HepG2 (cell line): Measurements from ENCODE around the gene SLC39A2. TPM values are rescaled to one million over a fixed set of nuclear protein-coding genes. Genes with fewer than 3 reads are reported as not detected.

Experiments
- ATAC-seq: fragments of 200-7000 bp; cut with Tn5 transposase; 3 replicates; pipeline ENCODE4 v1.9.1; 2020; ENCODE audit warnings: mild to moderate bottlenecking, moderate library complexity
- BruUV-seq: library from RNA; stranded (reverse); fragments of 400-500 nt; replicated peaks from 2 replicates; lab custom pipeline; 2021; lab: Mats Ljungman, UMichigan
- CTCF ChIA-PET: fragments of 300-600 bp; formaldehyde crosslinking; extraction: SDS; loops from one replicate; lab custom pipeline; 2021; ENCODE audit warnings: low total read pairs, inconsistent platforms, low intra/inter-chr PET ratio; lab: Yijun Ruan, JAX
- POLR2A ChIA-PET: fragments of 350-600 bp; sonication (Branson Sonifier 250); formaldehyde crosslinking; loops from one replicate; lab custom pipeline; 2020; ENCODE audit warnings: antibody characterized with exemption, inconsistent platforms; lab: Yijun Ruan, JAX
- DNase-seq: peaks from one replicate; pipeline ENCODE4 v3.0.0-alpha.2; 2015; ENCODE audit warnings: low spot score
- FAIRE-seq: peaks from 3 replicates; lab custom pipeline; 2011; peaks lifted over from hg19 to GRCh38; lab: Jason Lieb, UNC
- H2AFZ ChIP-seq: one replicate; pipeline ENCODE4 v1.6.1; 2011; ENCODE audit warnings: low read length, inconsistent platforms
- H3K27ac ChIP-seq: fragments of 300-600 bp; 3 replicates; pipeline ENCODE4 v1.8.0; 2011; ENCODE audit warnings: mixed run types, mild to moderate bottlenecking, mixed read lengths, low read length, inconsistent platforms; ENCODE audit not compliant: insufficient read depth; ENCODE audit errors: extremely low read length
- H3K27me3 ChIP-seq, 2 experiments: fragments of 200-600 bp in 1 of 2; 2 replicates in 1 of 2; 3 replicates in 1 of 2; pipeline versions ENCODE4 v1.6.0 to v1.8.0; 2011; ENCODE audit warnings: low read length in 2 of 2, mild to moderate bottlenecking in 2 of 2, moderate library complexity in 2 of 2, inconsistent platforms in 1 of 2; ENCODE audit not compliant: insufficient read depth in 2 of 2, control insufficient read depth in 1 of 2
- H3K36me3 ChIP-seq, 2 experiments: fragments of 200-600 bp in 1 of 2; replicated peaks in 1 of 2; 2 replicates in 1 of 2; 3 replicates in 1 of 2; pipeline versions ENCODE4 v1.5.1 to v1.8.0; 2011; ENCODE audit warnings: low read length in 2 of 2, inconsistent platforms in 1 of 2; ENCODE audit not compliant: insufficient read depth in 2 of 2, control insufficient read depth in 1 of 2
- H3K4me1 ChIP-seq: 2 replicates; pipeline ENCODE4 v1.5.1; 2012; ENCODE audit warnings: low read length, inconsistent platforms; ENCODE audit not compliant: insufficient read depth
- H3K4me2 ChIP-seq: 2 replicates; pipeline ENCODE4 v1.6.0; 2011; ENCODE audit warnings: low read depth, low read length, inconsistent platforms
- H3K4me3 ChIP-seq, 3 experiments: fragments of 200-600 bp in 1 of 3; sonication (generic), shearing (Covaris generic) in 1 of 3; replicated peaks in 1 of 3; 2 replicates each; pipeline ENCODE4 v1.5.1; 2011 to 2016; ENCODE audit warnings: low read length in 3 of 3, inconsistent platforms in 2 of 3, low read depth in 2 of 3, mild to moderate bottlenecking in 2 of 3, control low read depth in 1 of 3, mixed read lengths in 1 of 3; ENCODE audit not compliant: insufficient read depth in 1 of 3
- H3K79me2 ChIP-seq: one replicate; pipeline ENCODE4 v1.6.1; 2011; ENCODE audit warnings: low read length, inconsistent platforms; ENCODE audit not compliant: insufficient read depth
- H3K9ac ChIP-seq: 2 replicates; pipeline ENCODE4 v1.6.0; 2011; ENCODE audit warnings: mild to moderate bottlenecking, low read depth, low read length, inconsistent platforms; ENCODE audit not compliant: insufficient read depth
- H3K9me3 ChIP-seq: 2 replicates; pipeline ENCODE4 v1.5.1; 2012; ENCODE audit warnings: mild to moderate bottlenecking, low read length
- H4K20me1 ChIP-seq: 2 replicates; pipeline ENCODE4 v1.6.0; 2011; ENCODE audit warnings: inconsistent platforms, mild to moderate bottlenecking, low read length, moderate library complexity; ENCODE audit not compliant: insufficient read depth
- HNRNPLL ChIP-seq: fragments of 200-400 bp; formaldehyde crosslinking; IDR thresholded peaks from 2 replicates; pipeline ENCODE4 v1.6.1; 2017; ENCODE audit warnings: mild to moderate bottlenecking, low read depth, low read length; ENCODE audit not compliant: poor library complexity, severe bottlenecking
- KMT2A ChIP-seq: sonication (generic); formaldehyde crosslinking; IDR thresholded peaks from 2 replicates; pipeline ENCODE4 v1.4.0; 2020; ENCODE audit warnings: missing genetic modification reagents
- ZNF652 ChIP-seq: IDR thresholded peaks from 2 replicates; pipeline ENCODE4 v1.6.1; 2016; ENCODE audit warnings: low read depth, borderline replicate concordance
- ZNF7 ChIP-seq: IDR thresholded peaks from 2 replicates; pipeline ENCODE4 v1.6.1; 2016; ENCODE audit warnings: missing biosample characterization, missing genetic modification reagents
- WGBS: methylation state at CpG from one replicate; pipeline ENCODE4 v1.1.6; 2017; ENCODE audit warnings: low lambda C conversion rate; 5-methylcytosine and 5-hydroxymethylcytosine counted together
- in situ Hi-C: cut with HindIII; loops from 2 replicates; pipeline ENCODE4 v1.10.0; 2017; ENCODE audit warnings: low pct_unique_long_range_greater_than_20kb; ENCODE audit not compliant: extremely low pct_ligation_motif_present
- intact Hi-C: fragments of 100-400 bp; cut with micrococcal nuclease; formaldehyde crosslinking; loops from one replicate; pipeline ENCODE4 v1.10.0; 2022; ENCODE audit not compliant: unreplicated experiment
- polyA plus RNA-seq, 8 experiments: library from polyadenylated mRNA; depleted of rRNA in 3 of 8; stranded (reverse) in 7 of 8; unstranded in 1 of 8; fragments of >200 nt; fragmentation: Illumina TruSeq in 4 of 8; extraction: Trizol in 4 of 8; gene quantifications; 2 replicates each; pipeline versions ENCODE4 v1.2.1 to v1.2.3, GENCODE V29; 2011 to 2016; ENCODE audit warnings: low read depth in 4 of 8, missing spikeins in 1 of 8, mixed read lengths in 1 of 8; ENCODE audit not compliant: insufficient read depth in 1 of 8
- total RNA-seq, 5 experiments: library from RNA; depleted of rRNA; stranded (reverse); fragments of >200 nt; fragmentation: Illumina TruSeq; extraction: Trizol; gene quantifications; 2 replicates each; pipeline ENCODE4 v1.2.3, GENCODE V29; 2016; ENCODE audit warnings: low read depth in 1 of 5
- TF ChIP-seq, protein P1 (sequence below): IDR thresholded peaks from 2 replicates; pipeline ENCODE4 v1.6.1; 2016; ENCODE audit warnings: low read depth, control low read depth
- TF ChIP-seq, protein P2 (sequence below): sonication (generic); formaldehyde crosslinking; IDR thresholded peaks from 2 replicates; pipeline ENCODE4 v1.5.0; 2020; ENCODE audit warnings: mild to moderate bottlenecking, missing genetic modification reagents, borderline replicate concordance
- TF ChIP-seq, protein P3 (sequence below): sonication (generic); formaldehyde crosslinking; IDR thresholded peaks from 2 replicates; pipeline ENCODE4 v1.5.0; 2020; ENCODE audit warnings: mild to moderate bottlenecking, missing genetic modification reagents

SLC39A2 gene
- total and polyA plus RNA-seq, 2 of the 13 experiments (the other 11 are each of a cell fraction or from before 2014, with no cell fraction given): 0.08 to 0.11 TPM

DNA sequence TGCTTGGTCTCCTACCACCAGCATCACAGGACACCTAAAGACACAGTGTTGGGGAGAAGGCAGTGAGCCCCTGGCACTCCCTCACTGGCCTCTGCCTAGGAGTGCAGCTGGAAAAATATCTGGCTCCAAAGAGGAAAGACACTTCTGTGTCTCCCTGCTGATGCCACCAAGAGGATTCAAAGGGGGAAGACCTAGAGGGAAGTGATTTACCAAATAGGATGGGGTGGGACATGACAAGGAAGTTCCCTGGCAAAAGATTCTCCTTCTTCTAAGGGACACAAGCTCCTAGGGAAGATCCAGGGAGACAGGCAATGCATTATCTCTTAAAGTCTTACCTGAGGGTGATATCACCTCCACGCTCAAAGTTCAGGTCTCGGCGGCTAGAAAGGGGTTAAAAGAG is 19.7 kb downstream of the SLC39A2 start:
- Histone ChIP-seq H3K36me3 (peaks cover 35 to 51% of the 10 kb centered on the region in 2 experiments), H3K4me1 (peaks cover 38% of the 10 kb centered on the region)
- TF ChIP-seq ZNF652 (CRISPR knock-in tag): no peak
- no peak for TF ChIP-seq KMT2A (CRISPR knock-in tag)
- no peak for TF ChIP-seq ZNF7
- TF ChIP-seq, protein P1, sequence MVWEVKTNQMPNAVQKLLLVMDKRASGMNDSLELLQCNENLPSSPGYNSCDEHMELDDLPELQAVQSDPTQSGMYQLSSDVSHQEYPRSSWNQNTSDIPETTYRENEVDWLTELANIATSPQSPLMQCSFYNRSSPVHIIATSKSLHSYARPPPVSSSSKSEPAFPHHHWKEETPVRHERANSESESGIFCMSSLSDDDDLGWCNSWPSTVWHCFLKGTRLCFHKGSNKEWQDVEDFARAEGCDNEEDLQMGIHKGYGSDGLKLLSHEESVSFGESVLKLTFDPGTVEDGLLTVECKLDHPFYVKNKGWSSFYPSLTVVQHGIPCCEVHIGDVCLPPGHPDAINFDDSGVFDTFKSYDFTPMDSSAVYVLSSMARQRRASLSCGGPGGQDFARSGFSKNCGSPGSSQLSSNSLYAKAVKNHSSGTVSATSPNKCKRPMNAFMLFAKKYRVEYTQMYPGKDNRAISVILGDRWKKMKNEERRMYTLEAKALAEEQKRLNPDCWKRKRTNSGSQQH (CRISPR knock-in tag): no peak
- TF ChIP-seq HNRNPLL: no peak
- TF ChIP-seq, protein P2, sequence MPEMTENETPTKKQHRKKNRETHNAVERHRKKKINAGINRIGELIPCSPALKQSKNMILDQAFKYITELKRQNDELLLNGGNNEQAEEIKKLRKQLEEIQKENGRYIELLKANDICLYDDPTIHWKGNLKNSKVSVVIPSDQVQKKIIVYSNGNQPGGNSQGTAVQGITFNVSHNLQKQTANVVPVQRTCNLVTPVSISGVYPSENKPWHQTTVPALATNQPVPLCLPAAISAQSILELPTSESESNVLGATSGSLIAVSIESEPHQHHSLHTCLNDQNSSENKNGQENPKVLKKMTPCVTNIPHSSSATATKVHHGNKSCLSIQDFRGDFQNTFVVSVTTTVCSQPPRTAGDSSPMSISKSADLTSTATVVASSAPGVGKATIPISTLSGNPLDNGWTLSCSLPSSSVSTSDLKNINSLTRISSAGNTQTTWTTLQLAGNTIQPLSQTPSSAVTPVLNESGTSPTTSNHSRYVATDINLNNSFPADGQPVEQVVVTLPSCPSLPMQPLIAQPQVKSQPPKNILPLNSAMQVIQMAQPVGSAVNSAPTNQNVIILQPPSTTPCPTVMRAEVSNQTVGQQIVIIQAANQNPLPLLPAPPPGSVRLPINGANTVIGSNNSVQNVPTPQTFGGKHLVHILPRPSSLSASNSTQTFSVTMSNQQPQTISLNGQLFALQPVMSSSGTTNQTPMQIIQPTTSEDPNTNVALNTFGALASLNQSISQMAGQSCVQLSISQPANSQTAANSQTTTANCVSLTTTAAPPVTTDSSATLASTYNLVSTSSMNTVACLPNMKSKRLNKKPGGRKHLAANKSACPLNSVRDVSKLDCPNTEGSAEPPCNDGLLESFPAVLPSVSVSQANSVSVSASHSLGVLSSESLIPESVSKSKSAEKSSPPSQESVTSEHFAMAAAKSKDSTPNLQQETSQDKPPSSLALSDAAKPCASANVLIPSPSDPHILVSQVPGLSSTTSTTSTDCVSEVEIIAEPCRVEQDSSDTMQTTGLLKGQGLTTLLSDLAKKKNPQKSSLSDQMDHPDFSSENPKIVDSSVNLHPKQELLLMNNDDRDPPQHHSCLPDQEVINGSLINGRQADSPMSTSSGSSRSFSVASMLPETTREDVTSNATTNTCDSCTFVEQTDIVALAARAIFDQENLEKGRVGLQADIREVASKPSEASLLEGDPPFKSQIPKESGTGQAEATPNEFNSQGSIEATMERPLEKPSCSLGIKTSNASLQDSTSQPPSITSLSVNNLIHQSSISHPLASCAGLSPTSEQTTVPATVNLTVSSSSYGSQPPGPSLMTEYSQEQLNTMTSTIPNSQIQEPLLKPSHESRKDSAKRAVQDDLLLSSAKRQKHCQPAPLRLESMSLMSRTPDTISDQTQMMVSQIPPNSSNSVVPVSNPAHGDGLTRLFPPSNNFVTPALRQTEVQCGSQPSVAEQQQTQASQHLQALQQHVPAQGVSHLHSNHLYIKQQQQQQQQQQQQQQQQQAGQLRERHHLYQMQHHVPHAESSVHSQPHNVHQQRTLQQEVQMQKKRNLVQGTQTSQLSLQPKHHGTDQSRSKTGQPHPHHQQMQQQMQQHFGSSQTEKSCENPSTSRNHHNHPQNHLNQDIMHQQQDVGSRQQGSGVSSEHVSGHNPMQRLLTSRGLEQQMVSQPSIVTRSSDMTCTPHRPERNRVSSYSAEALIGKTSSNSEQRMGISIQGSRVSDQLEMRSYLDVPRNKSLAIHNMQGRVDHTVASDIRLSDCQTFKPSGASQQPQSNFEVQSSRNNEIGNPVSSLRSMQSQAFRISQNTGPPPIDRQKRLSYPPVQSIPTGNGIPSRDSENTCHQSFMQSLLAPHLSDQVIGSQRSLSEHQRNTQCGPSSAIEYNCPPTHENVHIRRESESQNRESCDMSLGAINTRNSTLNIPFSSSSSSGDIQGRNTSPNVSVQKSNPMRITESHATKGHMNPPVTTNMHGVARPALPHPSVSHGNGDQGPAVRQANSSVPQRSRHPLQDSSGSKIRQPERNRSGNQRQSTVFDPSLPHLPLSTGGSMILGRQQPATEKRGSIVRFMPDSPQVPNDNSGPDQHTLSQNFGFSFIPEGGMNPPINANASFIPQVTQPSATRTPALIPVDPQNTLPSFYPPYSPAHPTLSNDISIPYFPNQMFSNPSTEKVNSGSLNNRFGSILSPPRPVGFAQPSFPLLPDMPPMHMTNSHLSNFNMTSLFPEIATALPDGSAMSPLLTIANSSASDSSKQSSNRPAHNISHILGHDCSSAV: no peak
- TF ChIP-seq, protein P3, sequence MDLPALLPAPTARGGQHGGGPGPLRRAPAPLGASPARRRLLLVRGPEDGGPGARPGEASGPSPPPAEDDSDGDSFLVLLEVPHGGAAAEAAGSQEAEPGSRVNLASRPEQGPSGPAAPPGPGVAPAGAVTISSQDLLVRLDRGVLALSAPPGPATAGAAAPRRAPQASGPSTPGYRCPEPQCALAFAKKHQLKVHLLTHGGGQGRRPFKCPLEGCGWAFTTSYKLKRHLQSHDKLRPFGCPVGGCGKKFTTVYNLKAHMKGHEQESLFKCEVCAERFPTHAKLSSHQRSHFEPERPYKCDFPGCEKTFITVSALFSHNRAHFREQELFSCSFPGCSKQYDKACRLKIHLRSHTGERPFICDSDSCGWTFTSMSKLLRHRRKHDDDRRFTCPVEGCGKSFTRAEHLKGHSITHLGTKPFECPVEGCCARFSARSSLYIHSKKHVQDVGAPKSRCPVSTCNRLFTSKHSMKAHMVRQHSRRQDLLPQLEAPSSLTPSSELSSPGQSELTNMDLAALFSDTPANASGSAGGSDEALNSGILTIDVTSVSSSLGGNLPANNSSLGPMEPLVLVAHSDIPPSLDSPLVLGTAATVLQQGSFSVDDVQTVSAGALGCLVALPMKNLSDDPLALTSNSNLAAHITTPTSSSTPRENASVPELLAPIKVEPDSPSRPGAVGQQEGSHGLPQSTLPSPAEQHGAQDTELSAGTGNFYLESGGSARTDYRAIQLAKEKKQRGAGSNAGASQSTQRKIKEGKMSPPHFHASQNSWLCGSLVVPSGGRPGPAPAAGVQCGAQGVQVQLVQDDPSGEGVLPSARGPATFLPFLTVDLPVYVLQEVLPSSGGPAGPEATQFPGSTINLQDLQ: no peak
- TF ChIP-seq, all 625 proteins: peak for 0
- intact Hi-C loops (no loop called here), in situ Hi-C loops (loop anchor here (5.0 kb wide), 1 partner anchor 84 kb away; the partner anchor contains the start of gene TMEM253)
- Histone ChIP-seq H3K27ac (no peak overlapping the region), H3K79me2 (peaks cover 7% of the 10 kb centered on the region), H3K27me3 (no peaks in the 10 kb centered on the region), H3K4me2 (no peak overlapping the region), H2AFZ (no peak overlapping the region), H3K9me3 (no peaks in the 10 kb centered on the region), H3K4me3 (no peak overlapping the region), H3K9ac (no peak overlapping the region), H4K20me1 (no peaks in the 10 kb centered on the region)
- POLR2A ChIA-PET: interaction anchor here (1.2 to 8.0 kb wide), 2 partner anchors 21 to 53 kb away, joined by 3 to 112 read pairs; no protein-coding TSS in a partner anchor
- DNase-seq (no peak), FAIRE-seq (no peak), ATAC-seq (no peak)
- WGBS: 99% methylated on average over 3 of the region's 3 CpGs
- BruUV-seq: no TSS peak
- CTCF ChIA-PET: interaction anchor here (1.2 kb wide), 1 partner anchor 21 kb away, joined by 5 read pairs; no protein-coding TSS in a partner anchor
